Peyer's patch (tissue), 4 donors: ENCODE measurements around the gene KANSL2.

Experiments
- POLR2A ChIP-seq, 2 donors: fragments of 450-650 bp; IDR thresholded peaks; one replicate each; pipeline ENCODE4 v1.5.1; 2017; ENCODE audit warnings: antibody characterized with exemption in 2 of 2, mild to moderate bottlenecking in 2 of 2, moderate library complexity in 2 of 2
- TF ChIP-seq, protein P1 (sequence below), 6 experiments: fragments of 450-650 bp in 4 of 6; fragments of 200-600 bp in 2 of 6; sonication (generic) in 1 of 6; IDR thresholded peaks; one replicate each; pipeline ENCODE4 v1.5.1; 2017 to 2019; ENCODE audit warnings: antibody characterized with exemption in 6 of 6, mild to moderate bottlenecking in 3 of 6, moderate library complexity in 1 of 6

DNA sequence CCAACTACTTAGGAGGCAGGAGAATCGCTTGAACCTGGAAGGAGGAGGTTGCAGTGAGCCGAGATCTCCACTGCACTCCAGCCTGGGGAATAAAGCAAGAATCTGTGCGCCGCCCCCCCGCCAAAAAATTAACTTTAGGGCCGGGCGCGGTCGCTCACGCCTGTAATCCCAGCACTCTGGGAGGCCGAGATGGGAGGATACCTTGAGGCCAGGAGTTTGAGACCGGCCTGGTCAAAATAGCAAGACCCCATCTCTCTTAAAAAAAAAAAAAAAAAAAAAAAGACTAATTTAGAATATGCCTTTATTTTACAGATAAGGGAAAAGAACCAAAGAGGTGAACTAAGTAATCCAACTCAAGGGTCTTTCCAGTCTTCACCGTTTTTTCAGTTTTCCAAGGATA, 1.2 kb downstream of the KANSL2 start:
- TF ChIP-seq POLR2A (IDR thresholded peaks at IDR 0.05), result no peak
- TF ChIP-seq, protein P1, sequence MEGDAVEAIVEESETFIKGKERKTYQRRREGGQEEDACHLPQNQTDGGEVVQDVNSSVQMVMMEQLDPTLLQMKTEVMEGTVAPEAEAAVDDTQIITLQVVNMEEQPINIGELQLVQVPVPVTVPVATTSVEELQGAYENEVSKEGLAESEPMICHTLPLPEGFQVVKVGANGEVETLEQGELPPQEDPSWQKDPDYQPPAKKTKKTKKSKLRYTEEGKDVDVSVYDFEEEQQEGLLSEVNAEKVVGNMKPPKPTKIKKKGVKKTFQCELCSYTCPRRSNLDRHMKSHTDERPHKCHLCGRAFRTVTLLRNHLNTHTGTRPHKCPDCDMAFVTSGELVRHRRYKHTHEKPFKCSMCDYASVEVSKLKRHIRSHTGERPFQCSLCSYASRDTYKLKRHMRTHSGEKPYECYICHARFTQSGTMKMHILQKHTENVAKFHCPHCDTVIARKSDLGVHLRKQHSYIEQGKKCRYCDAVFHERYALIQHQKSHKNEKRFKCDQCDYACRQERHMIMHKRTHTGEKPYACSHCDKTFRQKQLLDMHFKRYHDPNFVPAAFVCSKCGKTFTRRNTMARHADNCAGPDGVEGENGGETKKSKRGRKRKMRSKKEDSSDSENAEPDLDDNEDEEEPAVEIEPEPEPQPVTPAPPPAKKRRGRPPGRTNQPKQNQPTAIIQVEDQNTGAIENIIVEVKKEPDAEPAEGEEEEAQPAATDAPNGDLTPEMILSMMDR (IDR thresholded peaks at IDR 0.05), result no peak
